ENCODE measurements around the gene KIR3DL3.
"Not testable (repeated sequence)": the region's sequence is repeated elsewhere in the genome, so short reads cannot be mapped to it uniquely, and the experiment has no call there.

KIR3DL3 gene

GRCh38 chr19:54709212-54709948 lies 14.9 kb upstream of the KIR3DL3 start:
- no peak for TF ChIP-seq CTCF (IDR thresholded peaks at IDR 0.05; ENCODE audit: insufficient read depth, missing control alignments)
- DNase-seq (ENCODE audit: insufficient read length, low spot score) (no peak), FAIRE-seq (no peak)

GRCh38 chr19:54709956-54710355 lies 14.3 kb upstream of the KIR3DL3 start:
- DNase-seq (ENCODE audit: insufficient read length, low spot score); FAIRE-seq: not testable (repeated sequence)

GRCh38 chr19:54724644-54725043 lies 402 bp downstream of the KIR3DL3 start:
- FAIRE-seq (no peak), DNase-seq (ENCODE audit: insufficient read length, low spot score) (no peak)
- TF ChIP-seq CTCF (IDR thresholded peaks at IDR 0.05; ENCODE audit: insufficient read depth, missing control alignments) = no peak

- no peak for TF ChIP-seq CTCF (IDR thresholded peaks at IDR 0.05; ENCODE audit: insufficient read depth, missing control alignments)
- no peak for DNase-seq (ENCODE audit: insufficient read length, low spot score)
- no peak for FAIRE-seq
Measured at GRCh38 chr19:54725321-54725720, 1.1 kb downstream of the KIR3DL3 start.

- no peak for FAIRE-seq
- TF ChIP-seq CTCF (IDR thresholded peaks at IDR 0.05; ENCODE audit: insufficient read depth, missing control alignments) = no peak
Measured at GRCh38 chr19:54727562-54727961, 3.3 kb downstream of the KIR3DL3 start.

GRCh38 chr19:54728167-54728566 lies 3.9 kb downstream of the KIR3DL3 start:
- TF ChIP-seq CTCF (IDR thresholded peaks at IDR 0.05; ENCODE audit: insufficient read depth, missing control alignments) = no peak
- no peak for FAIRE-seq
- no peak for DNase-seq (ENCODE audit: insufficient read length, low spot score)

More at GRCh38 chr19:54727562-54727961, 3.3 kb downstream of the KIR3DL3 start:
- DNase-seq (ENCODE audit: insufficient read length, low spot score) = no peak

GRCh38 chr19:54729416-54730188 lies 5.4 kb downstream of the KIR3DL3 start:
- DNase-seq (ENCODE audit: insufficient read length, low spot score) (no peak), FAIRE-seq (no peak)
- TF ChIP-seq CTCF (IDR thresholded peaks at IDR 0.05; ENCODE audit: insufficient read depth, missing control alignments) = no peak

All from D721Med (cell line).